Sigmoid colon (tissue), 4 donors: Measurements from ENCODE around the gene FKBP6.

ENCODE experiments used
- CTCF ChIP-seq, 4 experiments: fragments of 450-650 bp in 3 of 4; fragments of 200-600 bp in 1 of 4; IDR thresholded peaks; one replicate each; pipeline ENCODE4 v1.5.1; 2016 to 2019; ENCODE audit warnings: antibody characterized with exemption in 4 of 4, mild to moderate bottlenecking in 3 of 4, moderate library complexity in 2 of 4
- EP300 ChIP-seq, 4 donors: sonication (generic); formaldehyde crosslinking; IDR thresholded peaks; one replicate each; pipeline ENCODE4 v1.6.1; 2017; ENCODE audit warnings: antibody characterized with exemption in 4 of 4
- POLR2A ChIP-seq, 2 donors: fragments of 450-650 bp; IDR thresholded peaks; one replicate each; pipeline ENCODE4 v1.6.1; 2016; ENCODE audit warnings: antibody characterized with exemption in 2 of 2, mild to moderate bottlenecking in 2 of 2, moderate library complexity in 2 of 2
- POLR2AphosphoS5 ChIP-seq, 4 donors: sonication (generic); formaldehyde crosslinking; IDR thresholded peaks; one replicate each; pipeline ENCODE4 v1.6.1; 2017; ENCODE audit warnings: antibody characterized with exemption in 4 of 4

GRCh38 chr7:73352784-73353183, 24.8 kb downstream of the FKBP6 start:
- TF ChIP-seq CTCF (IDR thresholded peaks at IDR 0.05) (no peak), EP300 (IDR thresholded peaks at IDR 0.05) (no peak), POLR2A (IDR thresholded peaks at IDR 0.05) (no peak), POLR2AphosphoS5 (IDR thresholded peaks at IDR 0.05) (no peak)
